SH-SY5Y (cell line): ENCODE measurements around the gene ARHGAP32.

Experiments used
- GATA2 ChIP-seq: IDR thresholded peaks from 2 replicates; pipeline ENCODE4 v1.6.1; 2011; ENCODE audit warnings: mild to moderate bottlenecking, low read depth, low read length
- GATA3 ChIP-seq: IDR thresholded peaks from 2 replicates; pipeline ENCODE4 v1.6.1; 2011; ENCODE audit warnings: low read depth, mild to moderate bottlenecking, low read length, moderate library complexity

Gene ARHGAP32

GRCh38 chr11:128920666-128921065 is 271.5 kb downstream of the ARHGAP32 start:
- TF ChIP-seq GATA3 (no peak), GATA2 (no peak)

- TF ChIP-seq GATA2: no peak
- TF ChIP-seq GATA3: no peak
Observed at GRCh38 chr11:128919216-128919615, 272.9 kb downstream of the ARHGAP32 start.

GRCh38 chr11:128917144-128917724 is 274.9 kb downstream of the ARHGAP32 start:
- TF ChIP-seq GATA3: no peak
- TF ChIP-seq GATA2: no peak

- no peak for TF ChIP-seq GATA2
Observed at GRCh38 chr11:128916681-128917080, 275.4 kb downstream of the ARHGAP32 start.

- TF ChIP-seq GATA3 (no peak), GATA2 (no peak)
Observed at GRCh38 chr11:128916037-128916572, 276.0 kb downstream of the ARHGAP32 start.

- TF ChIP-seq GATA2: no peak
- no peak for TF ChIP-seq GATA3
Observed at GRCh38 chr11:128915149-128915521, 277.0 kb downstream of the ARHGAP32 start.
